Brain microvascular endothelial cell (primary cell): ENCODE measurements around the gene RBM4B.

Experiments used
- DNase-seq: peaks from one replicate; pipeline ENCODE4 v3.0.0-alpha.2; 2020
- H3K27ac ChIP-seq: fragments of 250-450 bp; sonication (Bioruptor Pico); 2 replicates; pipeline ENCODE4 v1.5.1; 2020; ENCODE audit warnings: mild to moderate bottlenecking, moderate library complexity
- H3K27me3 ChIP-seq: fragments of 250-450 bp; sonication (Bioruptor Pico); replicated peaks from 2 replicates; pipeline ENCODE4 v1.5.1; 2020; ENCODE audit warnings: mild to moderate bottlenecking
- H3K36me3 ChIP-seq: fragments of 250-450 bp; sonication (Bioruptor Pico); replicated peaks from 2 replicates; pipeline ENCODE4 v1.5.1; 2020; ENCODE audit warnings: mild to moderate bottlenecking
- H3K4me3 ChIP-seq: 2 replicates; pipeline ENCODE4 v1.5.1; 2011; ENCODE audit warnings: low read depth, mild to moderate bottlenecking, control low read depth, low read length, moderate library complexity
- CTCF ChIP-seq: IDR thresholded peaks from 2 replicates; pipeline ENCODE4 v1.5.1; 2011; ENCODE audit warnings: low read depth, mild to moderate bottlenecking, moderate library complexity, low read length, control low read depth, inconsistent platforms; ENCODE audit errors: missing control alignments
- in situ Hi-C: cut with HindIII; loops from 2 replicates; pipeline ENCODE4 v1.10.0; 2017; ENCODE audit warnings: low sequenced_read_pairs, low pct_ligation_motif_present

RBM4B gene

GRCh38 chr11:66665369-66665768 lies 12.3 kb downstream of the RBM4B start:
- Histone ChIP-seq H3K4me3 (no peak overlapping the region), H3K27me3 (no peaks in the 10 kb centered on the region), H3K27ac (no peak overlapping the region), H3K36me3 (peaks cover 49% of the 10 kb centered on the region)
- TF ChIP-seq CTCF, result no peak
- in situ Hi-C loops, result no loop called here
- no peak for DNase-seq

GRCh38 chr11:66663741-66664296 lies 13.9 kb downstream of the RBM4B start:
- Histone ChIP-seq H3K27me3 (no peaks in the 10 kb centered on the region), H3K4me3 (no peak overlapping the region), H3K36me3 (peaks cover 49% of the 10 kb centered on the region), H3K27ac (no peak overlapping the region)
- no peak for TF ChIP-seq CTCF
- DNase-seq, result no peak
- in situ Hi-C loops, result no loop called here

GRCh38 chr11:66659763-66660162 lies 17.9 kb downstream of the RBM4B start:
- Histone ChIP-seq H3K4me3 (no peak overlapping the region), H3K27me3 (no peaks in the 10 kb centered on the region), H3K36me3 (peaks cover 23% of the 10 kb centered on the region), H3K27ac (no peak overlapping the region)
- no peak for TF ChIP-seq CTCF
- no peak for DNase-seq
- in situ Hi-C loops, result no loop called here

GRCh38 chr11:66653123-66653522 lies 24.6 kb downstream of the RBM4B start:
- peaks cover 13% of the 10 kb centered on the region for H3K36me3 ChIP-seq
- no peak for TF ChIP-seq CTCF
- in situ Hi-C loops, result no loop called here
- DNase-seq, result no peak
- no peak overlapping the region for H3K4me3 ChIP-seq
- no peak overlapping the region for H3K27ac ChIP-seq
- H3K27me3 ChIP-seq, result no peaks in the 10 kb centered on the region

- H3K36me3 ChIP-seq, result peaks cover 13% of the 10 kb centered on the region
Measured at GRCh38 chr11:66652651-66653050, 25.0 kb downstream of the RBM4B start.

More at GRCh38 chr11:66652651-66653050, 25.0 kb downstream of the RBM4B start:
- in situ Hi-C loops, result no loop called here
- no peak for TF ChIP-seq CTCF
- no peak overlapping the region for H3K27ac ChIP-seq
- no peak overlapping the region for H3K4me3 ChIP-seq
- DNase-seq, result no peak
- H3K27me3 ChIP-seq, result no peaks in the 10 kb centered on the region
